Ishikawa (cell line): ENCODE results near the gene GMPPA.

Experiments used
- CEBPB ChIP-seq: IDR thresholded peaks from 2 replicates; pipeline ENCODE4 v1.6.1; 2012
- EP300 ChIP-seq: IDR thresholded peaks from 2 replicates; pipeline ENCODE4 v1.6.1; 2012; ENCODE audit warnings: borderline replicate concordance
- MAX ChIP-seq: IDR thresholded peaks from 2 replicates; pipeline ENCODE4 v1.6.1; 2012
- RAD21 ChIP-seq: IDR thresholded peaks from 2 replicates; pipeline ENCODE4 v1.6.1; 2012; ENCODE audit warnings: low read depth
- TEAD4 ChIP-seq: IDR thresholded peaks from 2 replicates; pipeline ENCODE4 v1.6.1; 2012
- YY1 ChIP-seq: IDR thresholded peaks from 2 replicates; pipeline ENCODE4 v1.6.1; 2012; ENCODE audit warnings: low read depth
- ZBTB7A ChIP-seq: IDR thresholded peaks from 2 replicates; pipeline ENCODE4 v1.6.1; 2012; ENCODE audit warnings: low read depth
- TF ChIP-seq, protein P1 (sequence below): IDR thresholded peaks from 2 replicates; pipeline ENCODE4 v1.6.1; 2012; ENCODE audit warnings: low read depth, mild to moderate bottlenecking

GRCh38 chr2:219523031-219523671, 24.5 kb downstream of the GMPPA start:
- TF ChIP-seq, protein P1, sequence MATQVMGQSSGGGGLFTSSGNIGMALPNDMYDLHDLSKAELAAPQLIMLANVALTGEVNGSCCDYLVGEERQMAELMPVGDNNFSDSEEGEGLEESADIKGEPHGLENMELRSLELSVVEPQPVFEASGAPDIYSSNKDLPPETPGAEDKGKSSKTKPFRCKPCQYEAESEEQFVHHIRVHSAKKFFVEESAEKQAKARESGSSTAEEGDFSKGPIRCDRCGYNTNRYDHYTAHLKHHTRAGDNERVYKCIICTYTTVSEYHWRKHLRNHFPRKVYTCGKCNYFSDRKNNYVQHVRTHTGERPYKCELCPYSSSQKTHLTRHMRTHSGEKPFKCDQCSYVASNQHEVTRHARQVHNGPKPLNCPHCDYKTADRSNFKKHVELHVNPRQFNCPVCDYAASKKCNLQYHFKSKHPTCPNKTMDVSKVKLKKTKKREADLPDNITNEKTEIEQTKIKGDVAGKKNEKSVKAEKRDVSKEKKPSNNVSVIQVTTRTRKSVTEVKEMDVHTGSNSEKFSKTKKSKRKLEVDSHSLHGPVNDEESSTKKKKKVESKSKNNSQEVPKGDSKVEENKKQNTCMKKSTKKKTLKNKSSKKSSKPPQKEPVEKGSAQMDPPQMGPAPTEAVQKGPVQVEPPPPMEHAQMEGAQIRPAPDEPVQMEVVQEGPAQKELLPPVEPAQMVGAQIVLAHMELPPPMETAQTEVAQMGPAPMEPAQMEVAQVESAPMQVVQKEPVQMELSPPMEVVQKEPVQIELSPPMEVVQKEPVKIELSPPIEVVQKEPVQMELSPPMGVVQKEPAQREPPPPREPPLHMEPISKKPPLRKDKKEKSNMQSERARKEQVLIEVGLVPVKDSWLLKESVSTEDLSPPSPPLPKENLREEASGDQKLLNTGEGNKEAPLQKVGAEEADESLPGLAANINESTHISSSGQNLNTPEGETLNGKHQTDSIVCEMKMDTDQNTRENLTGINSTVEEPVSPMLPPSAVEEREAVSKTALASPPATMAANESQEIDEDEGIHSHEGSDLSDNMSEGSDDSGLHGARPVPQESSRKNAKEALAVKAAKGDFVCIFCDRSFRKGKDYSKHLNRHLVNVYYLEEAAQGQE = no peak
- TF ChIP-seq RAD21 = no peak
- no peak for TF ChIP-seq EP300
- no peak for TF ChIP-seq YY1
- no peak for TF ChIP-seq CEBPB
- no peak for TF ChIP-seq MAX
- TF ChIP-seq ZBTB7A = no peak
- TF ChIP-seq TEAD4 = no peak
